GM23248 (cell line): ENCODE measurements around the gene ZNF175.

Experiments
- EZH2 ChIP-seq: fragments of 200-600 bp; sonication (generic); IDR thresholded peaks from 2 replicates; pipeline ENCODE4 v1.6.1; 2018; ENCODE audit warnings: antibody characterized with exemption, mild to moderate bottlenecking; ENCODE audit not compliant: insufficient read depth, poor library complexity, severe bottlenecking
- EZH2phosphoT487 ChIP-seq: fragments of 200-600 bp; sonication (generic); IDR thresholded peaks from 2 replicates; pipeline ENCODE4 v1.6.1; 2018; ENCODE audit warnings: antibody characterized with exemption, moderate library complexity, mild to moderate bottlenecking, low read depth; ENCODE audit not compliant: insufficient read depth

DNA sequence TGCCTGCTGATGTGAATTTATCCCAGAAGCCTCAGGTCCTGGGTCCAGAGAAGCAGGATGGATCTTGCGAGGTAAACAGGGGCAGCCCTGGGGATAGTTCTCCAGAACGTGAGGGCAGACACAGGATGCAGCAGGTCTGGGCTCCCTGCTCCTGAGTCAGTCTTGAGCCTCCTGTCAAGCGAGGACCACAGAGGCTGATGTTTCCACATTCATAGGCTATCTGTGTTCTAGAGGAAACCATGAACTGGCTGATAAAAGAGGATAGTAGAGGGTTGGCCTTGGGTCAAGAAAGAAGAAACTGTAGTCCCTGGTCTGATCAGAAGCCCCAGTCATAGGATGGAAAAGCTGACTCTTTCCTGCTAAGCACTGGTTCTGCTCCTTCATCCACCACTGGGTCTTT lies 2.2 kb downstream of the ZNF175 start:
- TF ChIP-seq EZH2 (no peak), EZH2phosphoT487 (no peak)
